Esophagus muscularis mucosa (tissue), 4 donors: ENCODE data around the gene ITGA2B.

Source experiments
- CTCF ChIP-seq, 3 experiments: fragments of 200-600 bp in 2 of 3; fragments of 450-650 bp in 1 of 3; sonication (generic) in 2 of 3; IDR thresholded peaks; one replicate each; pipeline ENCODE4 v1.5.1; 2017 to 2019; ENCODE audit warnings: antibody characterized with exemption in 3 of 3, mild to moderate bottlenecking in 2 of 3, moderate library complexity in 1 of 3
- EP300 ChIP-seq: sonication (generic); formaldehyde crosslinking; IDR thresholded peaks from one replicate; pipeline ENCODE4 v1.6.1; 2017; ENCODE audit warnings: antibody characterized with exemption
- POLR2A ChIP-seq: fragments of 450-650 bp; IDR thresholded peaks from one replicate; pipeline ENCODE4 v1.6.1; 2017; ENCODE audit warnings: antibody characterized with exemption, moderate library complexity, mild to moderate bottlenecking, low read depth

- TF ChIP-seq POLR2A (no peak), EP300 (no peak), CTCF (IDR thresholded peaks at IDR 0.05) (no peak)
These were observed 53.5 kb downstream of the ITGA2B start for GRCh38 chr17:44335968-44336367.
